GM13976 (cell line): Measurements from ENCODE around the gene GNAT2.

Source experiments
- DNase-seq: peaks from one replicate; pipeline ENCODE4 v3.0.0; 2012; ENCODE audit warnings: low spot score
- CTCF ChIP-seq: IDR thresholded peaks from 2 replicates; pipeline ENCODE4 v1.5.1; 2012; ENCODE audit warnings: borderline replicate concordance, mild to moderate bottlenecking; ENCODE audit not compliant: insufficient read depth; ENCODE audit errors: extremely low read depth, missing control alignments, control extremely low read depth
- in situ Hi-C: fragments of 300-500 bp; cut with MboI; formaldehyde crosslinking; loops from one replicate; pipeline ENCODE4 v1.12.0; 2022; ENCODE audit warnings: low sequenced_read_pairs, mixed read lengths, inconsistent platforms; ENCODE audit not compliant: unreplicated experiment

Gene GNAT2

GRCh38 chr1:109579491-109579890 is 39.9 kb downstream of the GNAT2 start:
- in situ Hi-C loops: no loop called here

GRCh38 chr1:109578947-109579443 is 40.4 kb downstream of the GNAT2 start:
- no peak for DNase-seq
- no peak for TF ChIP-seq CTCF
- in situ Hi-C loops: no loop called here

More at GRCh38 chr1:109579491-109579890, 39.9 kb downstream of the GNAT2 start:
- no peak for DNase-seq
- TF ChIP-seq CTCF: no peak

GRCh38 chr1:109573785-109574184 is 45.6 kb downstream of the GNAT2 start:
- in situ Hi-C loops: no loop called here
- TF ChIP-seq CTCF: no peak
- DNase-seq: no peak

GRCh38 chr1:109570414-109570813 is 49.0 kb downstream of the GNAT2 start:
- in situ Hi-C loops: no loop called here
- DNase-seq: no peak
- no peak for TF ChIP-seq CTCF

- TF ChIP-seq CTCF: no peak
- in situ Hi-C loops: no loop called here
- DNase-seq: no peak
Observed at GRCh38 chr1:109569323-109569722, 50.1 kb downstream of the GNAT2 start.

GRCh38 chr1:109567877-109568672 is 51.3 kb downstream of the GNAT2 start:
- TF ChIP-seq CTCF: no peak
- in situ Hi-C loops: no loop called here

More at GRCh38 chr1:109567877-109568672, 51.3 kb downstream of the GNAT2 start:
- no peak for DNase-seq
